Vagina (tissue), 2 donors: ENCODE measurements around the gene OPN1LW. TPM values are rescaled to one million over a fixed set of nuclear protein-coding genes. Genes with fewer than 3 reads are reported as not detected.

Experiments used
- DNase-seq, 2 donors: peaks; one replicate each; pipeline ENCODE4 v3.0.0-alpha.2; 2017; ENCODE audit errors: extremely low spot score in 2 of 2
- H3K27ac ChIP-seq: fragments of 200-600 bp; sonication (generic); one replicate; pipeline ENCODE4 v1.5.1; 2019
- H3K27me3 ChIP-seq: fragments of 200-600 bp; sonication (generic); one replicate; pipeline ENCODE4 v1.5.1; 2019
- H3K36me3 ChIP-seq, 2 donors: fragments of 200-600 bp; sonication (generic); one replicate each; pipeline ENCODE4 v1.5.1; 2017 to 2019
- H3K4me1 ChIP-seq: fragments of 200-600 bp; sonication (generic); one replicate; pipeline ENCODE4 v1.5.1; 2019
- H3K4me3 ChIP-seq, 2 donors: fragments of 200-600 bp; sonication (generic); 1 replicate in 1 of 2; 2 replicates in 1 of 2; pipeline ENCODE4 v1.5.1; 2016 to 2019
- H3K9me3 ChIP-seq: fragments of 200-600 bp; sonication (generic); one replicate; pipeline ENCODE4 v1.5.1; 2019
- POLR2A ChIP-seq, 2 donors: fragments of 450-650 bp; IDR thresholded peaks; one replicate each; pipeline ENCODE4 v1.6.1; 2017; ENCODE audit warnings: antibody characterized with exemption in 2 of 2, mild to moderate bottlenecking in 2 of 2, moderate library complexity in 2 of 2
- POLR2AphosphoS5 ChIP-seq, 2 donors: sonication (generic); formaldehyde crosslinking; IDR thresholded peaks; one replicate each; pipeline ENCODE4 v1.9.0; 2017; ENCODE audit warnings: antibody characterized with exemption in 2 of 2, mild to moderate bottlenecking in 2 of 2, low read depth in 1 of 2; ENCODE audit not compliant: insufficient read depth in 1 of 2
- intact Hi-C: fragments of 100-400 bp; cut with DNase I; formaldehyde crosslinking; loops from one replicate; pipeline ENCODE4 v1.15.1; 2023
- total RNA-seq: library from RNA; depleted of rRNA; stranded (reverse); fragments of >200 nt; gene quantifications from one replicate; pipeline ENCODE4 v1.2.3, GENCODE V29; 2016
- TF ChIP-seq, protein P1 (sequence below), 3 experiments: fragments of 450-650 bp in 2 of 3; fragments of 200-600 bp in 1 of 3; sonication (generic) in 1 of 3; IDR thresholded peaks; one replicate each; pipeline ENCODE4 v1.5.1; 2017 to 2019; ENCODE audit warnings: antibody characterized with exemption in 3 of 3, mild to moderate bottlenecking in 2 of 3, moderate library complexity in 2 of 3

The OPN1LW gene
- total RNA-seq, 1 donor from 2014 or later, result not detected

DNA sequence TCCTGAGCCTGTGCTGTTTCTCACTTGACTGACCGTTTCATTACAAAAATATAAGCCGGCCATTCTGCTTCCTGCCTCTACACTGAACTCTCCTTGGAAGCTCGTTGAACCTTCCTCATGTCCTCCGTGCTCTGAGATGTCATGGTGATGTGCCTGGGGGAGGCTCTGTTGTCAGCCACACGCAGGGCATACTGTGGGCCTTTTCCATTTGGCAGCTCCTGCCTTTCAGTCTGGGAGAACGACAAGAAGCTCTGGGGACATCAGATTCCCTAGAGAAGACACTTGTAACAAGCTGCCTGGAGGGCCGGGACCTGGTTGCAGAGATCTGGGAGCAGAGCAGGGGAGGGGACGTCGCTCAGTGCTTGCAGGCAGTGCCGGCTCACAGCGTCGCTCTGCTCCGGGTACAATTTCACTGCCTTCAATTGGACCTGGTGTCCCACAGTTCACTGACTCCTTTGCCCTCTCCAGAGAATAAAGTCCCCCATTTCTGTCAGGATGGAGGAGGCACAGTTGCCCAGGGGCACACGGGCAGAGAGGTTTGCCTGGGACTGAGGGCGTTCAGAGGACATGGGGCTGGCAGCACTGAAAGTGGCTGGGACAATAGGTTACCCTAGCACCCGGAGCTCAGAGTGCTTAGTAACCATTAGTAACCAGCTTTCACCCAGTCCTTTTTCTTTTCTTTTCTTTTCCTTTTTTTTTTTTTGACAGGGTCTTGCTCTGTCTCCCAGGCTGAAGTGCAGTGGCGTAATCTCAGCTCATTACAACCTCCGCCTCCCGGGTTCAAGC, 27.4 kb upstream of the OPN1LW start:
- H3K27me3 ChIP-seq, result no peaks in the 10 kb centered on the region
- intact Hi-C loops, result no loop called here
- no peak overlapping the region for H3K4me3 ChIP-seq
- H3K4me1 ChIP-seq, result no peaks in the 10 kb centered on the region
- DNase-seq, result no peak
- H3K9me3 ChIP-seq, result no peaks in the 10 kb centered on the region
- H3K27ac ChIP-seq, result no peak overlapping the region
- TF ChIP-seq, protein P1, sequence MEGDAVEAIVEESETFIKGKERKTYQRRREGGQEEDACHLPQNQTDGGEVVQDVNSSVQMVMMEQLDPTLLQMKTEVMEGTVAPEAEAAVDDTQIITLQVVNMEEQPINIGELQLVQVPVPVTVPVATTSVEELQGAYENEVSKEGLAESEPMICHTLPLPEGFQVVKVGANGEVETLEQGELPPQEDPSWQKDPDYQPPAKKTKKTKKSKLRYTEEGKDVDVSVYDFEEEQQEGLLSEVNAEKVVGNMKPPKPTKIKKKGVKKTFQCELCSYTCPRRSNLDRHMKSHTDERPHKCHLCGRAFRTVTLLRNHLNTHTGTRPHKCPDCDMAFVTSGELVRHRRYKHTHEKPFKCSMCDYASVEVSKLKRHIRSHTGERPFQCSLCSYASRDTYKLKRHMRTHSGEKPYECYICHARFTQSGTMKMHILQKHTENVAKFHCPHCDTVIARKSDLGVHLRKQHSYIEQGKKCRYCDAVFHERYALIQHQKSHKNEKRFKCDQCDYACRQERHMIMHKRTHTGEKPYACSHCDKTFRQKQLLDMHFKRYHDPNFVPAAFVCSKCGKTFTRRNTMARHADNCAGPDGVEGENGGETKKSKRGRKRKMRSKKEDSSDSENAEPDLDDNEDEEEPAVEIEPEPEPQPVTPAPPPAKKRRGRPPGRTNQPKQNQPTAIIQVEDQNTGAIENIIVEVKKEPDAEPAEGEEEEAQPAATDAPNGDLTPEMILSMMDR (IDR thresholded peaks at IDR 0.05), result no peak
- TF ChIP-seq POLR2A (IDR thresholded peaks at IDR 0.05) (no peak), POLR2AphosphoS5 (IDR thresholded peaks at IDR 0.05; ENCODE audit: insufficient read depth in 1 of 2, low read depth in 1 of 2) (no peak)
- no peaks in the 10 kb centered on the region for H3K36me3 ChIP-seq

DNA sequence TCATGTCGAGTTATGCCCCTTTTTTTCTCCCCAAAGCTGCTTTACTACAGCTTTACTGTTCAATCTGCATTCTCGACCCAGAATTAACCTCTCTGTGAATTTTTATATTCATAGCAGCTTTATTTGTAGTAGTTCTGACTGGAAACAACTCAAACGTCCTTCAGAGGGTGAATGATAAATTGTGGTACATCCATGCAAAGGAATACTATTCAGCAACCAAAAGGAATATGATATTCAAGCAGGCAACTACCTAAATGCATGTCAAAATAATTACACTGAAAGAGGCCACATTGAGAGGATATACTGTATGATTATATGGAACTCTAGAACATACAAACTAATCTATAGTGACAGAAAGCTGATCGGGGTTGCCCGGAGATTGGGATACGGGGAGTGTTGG, 26.5 kb upstream of the OPN1LW start:
- H3K4me1 ChIP-seq, result no peaks in the 10 kb centered on the region
- no peak for DNase-seq
- TF ChIP-seq, protein P1 (IDR thresholded peaks at IDR 0.05), result no peak
- TF ChIP-seq POLR2A (IDR thresholded peaks at IDR 0.05), result no peak
- TF ChIP-seq POLR2AphosphoS5 (IDR thresholded peaks at IDR 0.05; ENCODE audit: insufficient read depth in 1 of 2, low read depth in 1 of 2), result no peak
- no peak overlapping the region for H3K4me3 ChIP-seq
- H3K9me3 ChIP-seq, result no peaks in the 10 kb centered on the region
- H3K27ac ChIP-seq, result no peak overlapping the region
- H3K27me3 ChIP-seq, result no peaks in the 10 kb centered on the region
- H3K36me3 ChIP-seq, result no peaks in the 10 kb centered on the region
- intact Hi-C loops, result no loop called here

DNA sequence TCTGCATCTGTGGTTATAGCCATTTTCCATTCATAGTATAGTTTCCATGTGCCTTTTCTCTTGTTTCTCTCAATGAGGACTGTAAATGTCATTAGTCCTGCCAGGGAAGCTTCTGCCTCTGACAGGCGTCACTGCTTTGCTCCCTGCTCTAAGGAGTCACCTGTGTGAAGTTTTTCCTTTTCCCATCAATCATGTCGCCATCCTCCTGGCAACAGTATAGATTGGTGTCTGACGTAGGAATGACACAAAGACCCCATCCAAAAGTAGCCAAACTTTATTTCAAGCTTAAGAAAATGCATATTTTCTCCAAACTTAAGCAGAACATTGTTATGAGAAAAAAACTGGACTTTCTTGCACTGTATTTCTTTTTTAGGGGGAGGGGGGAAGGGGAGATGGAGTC, 23.5 kb upstream of the OPN1LW start:
- Histone ChIP-seq H3K4me3 (no peak overlapping the region), H3K27ac (no peak overlapping the region), H3K4me1 (no peaks in the 10 kb centered on the region), H3K9me3 (no peaks in the 10 kb centered on the region), H3K36me3 (no peaks in the 10 kb centered on the region), H3K27me3 (no peaks in the 10 kb centered on the region)
- DNase-seq, result no peak
- TF ChIP-seq POLR2A (IDR thresholded peaks at IDR 0.05), result no peak
- no peak for TF ChIP-seq POLR2AphosphoS5 (IDR thresholded peaks at IDR 0.05; ENCODE audit: insufficient read depth in 1 of 2, low read depth in 1 of 2)
- TF ChIP-seq, protein P1 (IDR thresholded peaks at IDR 0.05), result no peak
- intact Hi-C loops, result no loop called here

GRCh38 chrX:154121207-154121606, 22.8 kb upstream of the OPN1LW start:
- no peaks in the 10 kb centered on the region for H3K36me3 ChIP-seq
- intact Hi-C loops, result no loop called here
- DNase-seq, result no peak
- no peaks in the 10 kb centered on the region for H3K27me3 ChIP-seq
- no peak overlapping the region for H3K4me3 ChIP-seq
- peak overlapping the region; percentile 27 for H3K27ac ChIP-seq
- no peaks in the 10 kb centered on the region for H3K9me3 ChIP-seq
- H3K4me1 ChIP-seq, result no peaks in the 10 kb centered on the region
- TF ChIP-seq POLR2AphosphoS5 (IDR thresholded peaks at IDR 0.05; ENCODE audit: insufficient read depth in 1 of 2, low read depth in 1 of 2) (peak; percentile 8 to 36), POLR2A (IDR thresholded peaks at IDR 0.05) (no peak)
- TF ChIP-seq, protein P1 (IDR thresholded peaks at IDR 0.05), result no peak

GRCh38 chrX:154121961-154122360, 22.1 kb upstream of the OPN1LW start:
- intact Hi-C loops, result no loop called here
- H3K4me3 ChIP-seq, result no peak overlapping the region
- DNase-seq, result no peak
- H3K4me1 ChIP-seq, result no peaks in the 10 kb centered on the region
- no peaks in the 10 kb centered on the region for H3K27me3 ChIP-seq
- H3K9me3 ChIP-seq, result no peaks in the 10 kb centered on the region
- H3K36me3 ChIP-seq, result no peaks in the 10 kb centered on the region
- TF ChIP-seq POLR2AphosphoS5 (IDR thresholded peaks at IDR 0.05; ENCODE audit: insufficient read depth in 1 of 2, low read depth in 1 of 2) (no peak), POLR2A (IDR thresholded peaks at IDR 0.05) (no peak)
- TF ChIP-seq, protein P1 (IDR thresholded peaks at IDR 0.05), result no peak
- peak overlapping the region; percentile 27 for H3K27ac ChIP-seq
